Heart left ventricle (tissue), 13 donors: ENCODE data around the gene MYMX.

Experiments used
- CTCF ChIP-seq, 12 donors: fragments of 200-600 bp; sonication (generic) in 4 of 12; IDR thresholded peaks; one replicate each; pipeline versions ENCODE4 v1.5.0 to v1.8.0; 2018 to 2022; ENCODE audit warnings: antibody characterized with exemption in 12 of 12, mild to moderate bottlenecking in 5 of 12
- POLR2A ChIP-seq, 2 donors: fragments of 450-650 bp; IDR thresholded peaks; one replicate each; pipeline ENCODE4 v1.6.1; 2017; ENCODE audit warnings: antibody characterized with exemption in 2 of 2, mild to moderate bottlenecking in 2 of 2, moderate library complexity in 2 of 2
- donor health status: ischemic (EF 13 %, LVEDD 7.1; RV severe dilation, severe dysfunction).
- donor health status: DM: no; HTN: yes; CAD: no.
- donor health status: DM: no; HTN: no; CAD: no.
- donor health status: ischemic (EF 25% LVEDD 6.9; RV normal size, moderate dysfunction).
- donor health status: ischemic (EF 25% LVEDD 5.7; RV mildly dilated, moderate dysfunction).
- donor health status: ischemic (EF 35%, LVEDD 5.7; RV mildly dilated, moderate dysfunction).
- donor health status: nonischemic (EF 11% LVEDD 7.7; RV severe dilation, severe dysfunction).
- donor health status: DM: yes; HTN: yes; CAD: no.
- donor health status: PGD.
- donor health status: ischemic (EF 29% LVEDD 5.4; RV normal size, mild dysfunction).
- donor health status: nonischemic (EF 23%, LVEDD 6.1; RV moderate dilation, normal function).

- TF ChIP-seq CTCF (IDR thresholded peaks at IDR 0.05), result no peak
- peak; percentile 81 to 95 for TF ChIP-seq POLR2A (IDR thresholded peaks at IDR 0.05)
Measured at GRCh38 chr6:44246663-44247337, 30.1 kb downstream of the MYMX start, which contains the start of gene HSP90AB1.
